NB4 (cell line): Measurements from ENCODE around the gene MRPS7.
A peak's percentile ranks its signal among the peaks of the same experiment; 100 is the strongest.

Experiments used
- DNase-seq: peaks from one replicate; pipeline ENCODE4 v3.0.0; 2010; ENCODE audit warnings: low read depth
- H3K4me3 ChIP-seq: one replicate; pipeline ENCODE4 v1.5.1; 2011; ENCODE audit warnings: mild to moderate bottlenecking, low read depth, low read length, moderate library complexity
- MYC ChIP-seq: IDR thresholded peaks from 2 replicates; pipeline ENCODE4 v1.6.1; 2011; ENCODE audit warnings: low read depth, low read length
- POLR2A ChIP-seq: IDR thresholded peaks from 2 replicates; pipeline ENCODE4 v1.6.1; 2011; ENCODE audit warnings: mild to moderate bottlenecking; ENCODE audit not compliant: insufficient read length; ENCODE audit errors: extremely low read depth
- TF ChIP-seq, protein P1 (sequence below): IDR thresholded peaks from 2 replicates; pipeline ENCODE4 v1.6.1; 2011; ENCODE audit warnings: low read depth, low read length
- TF ChIP-seq, protein P2 (sequence below): IDR thresholded peaks from one replicate; pipeline ENCODE4 v1.5.1; 2012; ENCODE audit warnings: low read depth, low read length

The MRPS7 gene

DNA sequence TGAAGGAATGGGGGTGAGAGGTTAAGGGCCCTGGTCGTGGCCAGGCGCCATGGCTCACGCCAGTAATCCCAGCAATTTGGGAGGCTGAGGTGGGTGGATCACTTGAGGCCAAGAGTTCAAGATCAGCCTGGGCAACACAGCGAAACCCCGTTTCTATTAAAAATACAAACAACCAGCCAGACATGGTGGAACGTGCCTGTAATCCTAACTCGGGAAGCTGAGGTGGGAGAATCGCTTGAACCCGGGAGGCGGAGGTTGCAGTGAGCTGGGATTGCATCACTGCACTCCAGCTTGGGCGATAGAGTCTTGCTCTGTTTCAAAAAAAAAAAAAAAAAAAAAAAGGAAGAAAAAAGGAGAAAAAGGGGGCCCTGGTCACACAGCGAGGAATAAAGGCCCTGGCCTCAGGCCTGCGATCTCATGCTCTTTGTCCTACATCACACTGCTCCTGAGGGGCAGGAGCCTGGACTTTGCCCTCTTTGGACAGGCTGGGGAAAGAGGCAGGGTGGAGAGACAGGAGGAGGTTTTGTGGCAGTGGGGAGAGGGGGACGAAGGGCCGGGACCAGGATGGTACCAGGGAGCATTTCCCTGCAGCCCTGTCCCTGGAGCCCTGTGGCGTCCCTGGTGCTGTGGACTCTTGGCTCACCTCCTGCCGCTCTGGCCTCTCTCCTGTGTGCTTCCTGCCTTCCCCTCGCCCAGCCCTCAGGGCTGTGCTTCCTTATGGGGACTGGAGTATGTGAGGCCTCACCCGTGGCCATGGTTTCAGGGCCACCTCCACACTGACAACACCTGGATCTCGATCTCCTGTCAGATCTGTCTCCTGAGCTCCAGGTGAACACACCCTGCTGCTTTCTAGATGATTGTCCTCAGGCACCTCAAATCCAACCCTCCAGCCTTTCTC lies 47.3 kb downstream of the MRPS7 start:
- no peak overlapping the region for H3K4me3 ChIP-seq
- TF ChIP-seq MYC (no peak), POLR2A (no peak)
- TF ChIP-seq, protein P1, sequence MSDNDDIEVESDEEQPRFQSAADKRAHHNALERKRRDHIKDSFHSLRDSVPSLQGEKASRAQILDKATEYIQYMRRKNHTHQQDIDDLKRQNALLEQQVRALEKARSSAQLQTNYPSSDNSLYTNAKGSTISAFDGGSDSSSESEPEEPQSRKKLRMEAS: no peak
- TF ChIP-seq, protein P2, sequence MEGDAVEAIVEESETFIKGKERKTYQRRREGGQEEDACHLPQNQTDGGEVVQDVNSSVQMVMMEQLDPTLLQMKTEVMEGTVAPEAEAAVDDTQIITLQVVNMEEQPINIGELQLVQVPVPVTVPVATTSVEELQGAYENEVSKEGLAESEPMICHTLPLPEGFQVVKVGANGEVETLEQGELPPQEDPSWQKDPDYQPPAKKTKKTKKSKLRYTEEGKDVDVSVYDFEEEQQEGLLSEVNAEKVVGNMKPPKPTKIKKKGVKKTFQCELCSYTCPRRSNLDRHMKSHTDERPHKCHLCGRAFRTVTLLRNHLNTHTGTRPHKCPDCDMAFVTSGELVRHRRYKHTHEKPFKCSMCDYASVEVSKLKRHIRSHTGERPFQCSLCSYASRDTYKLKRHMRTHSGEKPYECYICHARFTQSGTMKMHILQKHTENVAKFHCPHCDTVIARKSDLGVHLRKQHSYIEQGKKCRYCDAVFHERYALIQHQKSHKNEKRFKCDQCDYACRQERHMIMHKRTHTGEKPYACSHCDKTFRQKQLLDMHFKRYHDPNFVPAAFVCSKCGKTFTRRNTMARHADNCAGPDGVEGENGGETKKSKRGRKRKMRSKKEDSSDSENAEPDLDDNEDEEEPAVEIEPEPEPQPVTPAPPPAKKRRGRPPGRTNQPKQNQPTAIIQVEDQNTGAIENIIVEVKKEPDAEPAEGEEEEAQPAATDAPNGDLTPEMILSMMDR: no peak
- DNase-seq: peak; percentile 45

GRCh38 chr17:75313941-75314551 lies 52.4 kb downstream of the MRPS7 start:
- peak; percentile 92 for DNase-seq
- no peak overlapping the region for H3K4me3 ChIP-seq
- TF ChIP-seq, protein P1: peak; percentile 43; the same call in 1 of the 2 replicates
- TF ChIP-seq, protein P2: no peak

GRCh38 chr17:75315541-75316243 lies 54.0 kb downstream of the MRPS7 start:
- peak; percentile 83 for DNase-seq
- no peak overlapping the region for H3K4me3 ChIP-seq
- TF ChIP-seq POLR2A: no peak
- TF ChIP-seq, protein P1: no peak
